GM19452 (cell line): ENCODE data around the gene OCA2.

Experiments used
- ATAC-seq: cut with Tn5 transposase; IDR thresholded peaks from one replicate; pipeline ENCODE4 v1.9.1; 2021; ENCODE audit not compliant: unreplicated experiment

The OCA2 gene

GRCh38 chr15:28082891-28083684 lies 16.0 kb downstream of the OCA2 start:
- no peak for ATAC-seq

DNA sequence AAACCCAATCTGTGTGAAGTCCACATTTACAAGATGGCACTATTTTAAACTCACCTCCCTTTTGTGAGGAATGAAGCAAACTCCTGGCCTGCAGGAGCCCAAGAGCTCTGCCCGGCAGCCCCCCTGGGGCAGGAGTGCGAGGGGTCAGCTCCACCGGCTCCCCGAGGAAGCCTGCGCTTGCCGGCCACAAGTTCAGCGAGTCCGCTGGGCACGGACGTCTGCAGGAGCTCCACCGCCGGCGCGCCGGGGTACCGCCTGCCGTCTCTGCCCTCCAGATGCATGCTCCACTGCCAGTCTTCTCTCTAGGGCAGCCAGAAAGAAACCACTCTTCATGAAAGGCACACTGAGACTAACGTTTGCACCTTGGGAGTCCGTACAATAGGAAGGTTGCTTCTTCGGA lies 17.5 kb downstream of the OCA2 start:
- ATAC-seq, result no peak

GRCh38 chr15:28080386-28080785 lies 18.7 kb downstream of the OCA2 start:
- no peak for ATAC-seq

- ATAC-seq, result no peak
Observed at GRCh38 chr15:28079313-28079969, 19.7 kb downstream of the OCA2 start.

GRCh38 chr15:28078191-28078719 lies 20.9 kb downstream of the OCA2 start:
- ATAC-seq, result no peak

GRCh38 chr15:28075573-28075972 lies 23.5 kb downstream of the OCA2 start:
- ATAC-seq, result no peak

- no peak for ATAC-seq
Observed at GRCh38 chr15:28068930-28069329, 30.2 kb downstream of the OCA2 start.

DNA sequence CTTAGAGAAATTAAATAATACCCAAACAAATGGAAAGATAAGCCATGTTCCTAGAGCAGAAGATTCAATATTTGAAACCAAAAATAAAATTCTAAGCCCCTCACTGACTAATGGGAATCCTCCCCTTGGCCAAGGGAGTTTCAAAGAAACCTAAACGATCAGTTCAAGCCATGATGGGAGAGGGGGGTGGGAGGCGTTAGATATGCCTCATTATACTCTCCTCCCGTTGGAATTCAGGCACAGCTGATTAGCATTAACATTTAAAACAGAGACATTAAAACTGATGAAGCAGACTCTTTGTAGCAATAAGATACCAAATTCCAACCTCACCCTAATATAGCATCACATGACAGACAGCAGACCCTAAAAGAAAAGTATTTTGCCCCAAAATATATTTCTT lies 32.9 kb downstream of the OCA2 start:
- no peak for ATAC-seq

GRCh38 chr15:28060005-28060404 lies 39.1 kb downstream of the OCA2 start:
- ATAC-seq, result no peak

- no peak for ATAC-seq
Observed at GRCh38 chr15:28058082-28058481, 41.0 kb downstream of the OCA2 start.

DNA sequence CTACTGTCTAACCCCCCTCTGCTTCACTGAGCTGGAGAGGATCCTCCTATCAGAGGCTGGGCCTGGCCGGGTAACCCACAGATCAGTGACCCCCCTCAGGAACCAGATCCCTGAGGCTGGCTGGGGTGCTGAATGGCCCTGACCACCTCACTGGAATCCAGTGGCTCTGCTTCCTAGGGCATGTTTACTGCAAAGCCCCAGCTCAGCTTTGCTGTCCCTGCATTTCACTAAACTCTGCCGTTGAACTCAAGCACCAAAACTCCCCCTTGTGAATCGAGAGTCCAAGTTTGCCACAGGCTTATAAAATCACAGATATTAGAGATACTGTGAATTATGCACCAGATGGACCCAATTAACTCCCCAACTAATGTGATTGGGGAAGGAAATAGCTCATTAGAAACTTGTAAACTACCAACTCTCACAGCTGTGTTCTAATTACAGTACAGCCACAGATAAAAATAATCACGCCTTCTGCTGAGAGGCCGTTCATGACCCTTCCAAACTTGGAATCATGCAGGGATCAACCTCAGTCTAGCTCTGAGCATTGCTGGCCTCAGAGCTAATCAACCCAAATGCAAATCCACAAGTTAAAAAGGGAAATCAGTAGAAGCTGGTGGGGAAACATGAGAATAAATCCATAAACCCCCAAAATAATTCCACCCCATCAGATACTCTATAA lies 47.0 kb downstream of the OCA2 start:
- no peak for ATAC-seq

DNA sequence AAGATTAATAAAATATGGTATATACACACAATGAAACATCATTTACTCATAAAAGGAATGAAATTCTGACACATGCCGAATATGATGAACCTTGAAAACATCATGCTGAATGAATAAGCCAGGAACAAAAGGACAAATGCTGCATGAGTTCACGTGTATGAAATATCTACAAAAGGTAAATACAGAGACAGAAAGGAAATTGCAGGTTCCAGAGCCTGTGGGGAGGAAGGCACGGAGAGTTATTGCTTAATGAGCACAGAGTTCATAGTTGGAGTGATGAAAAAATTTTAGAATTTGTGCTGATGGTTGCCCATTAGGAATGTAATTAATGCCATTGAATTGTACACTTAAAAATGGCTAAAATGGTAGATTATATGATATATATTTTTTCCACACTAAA lies 49.5 kb downstream of the OCA2 start:
- ATAC-seq, result no peak

- ATAC-seq, result no peak
Observed at GRCh38 chr15:28047277-28047676, 51.8 kb downstream of the OCA2 start.

DNA sequence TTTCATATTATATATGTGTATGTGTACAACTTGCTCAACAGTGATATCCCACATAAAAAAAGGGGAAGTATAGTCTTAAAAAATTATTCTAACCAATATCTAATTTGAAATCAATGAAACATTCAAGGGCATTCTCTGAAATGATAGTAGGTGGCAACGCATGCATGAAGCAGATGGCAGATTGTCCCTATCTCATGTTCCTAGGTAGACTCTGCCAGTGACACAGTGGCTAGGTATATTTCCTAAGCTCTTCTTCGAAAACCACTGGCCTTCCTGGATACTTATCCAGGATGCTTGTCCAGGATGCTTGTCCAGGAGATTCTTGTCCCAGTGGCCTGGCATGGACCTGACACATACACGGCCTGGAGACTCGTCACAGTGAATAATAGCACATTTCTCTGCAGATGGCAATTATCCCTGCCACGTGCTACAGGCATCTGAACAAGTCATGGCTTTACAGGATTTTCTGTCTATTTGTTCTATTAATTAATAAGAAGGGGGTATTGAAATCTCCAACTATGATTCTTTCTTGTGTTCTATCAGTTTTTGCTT lies 54.9 kb downstream of the OCA2 start:
- ATAC-seq, result no peak

DNA sequence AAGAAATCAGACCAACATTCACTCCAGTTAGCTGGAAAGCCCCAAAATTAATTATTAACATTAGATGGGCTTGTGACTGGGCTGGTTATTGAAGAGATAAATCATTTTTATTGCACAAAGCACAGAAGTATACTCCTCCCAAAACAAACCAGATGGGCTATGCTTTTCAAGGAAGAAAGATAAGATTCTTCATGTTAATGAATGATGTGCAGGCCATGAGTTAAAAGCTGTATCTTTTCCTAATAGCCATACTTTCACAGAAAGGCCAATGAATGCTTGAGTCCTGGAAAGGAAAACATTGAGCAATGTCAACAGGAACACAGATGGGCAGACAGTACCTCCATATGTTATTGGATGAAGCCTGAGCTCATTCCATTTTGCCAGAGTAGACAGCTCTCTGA lies 55.4 kb downstream of the OCA2 start:
- ATAC-seq, result no peak

DNA sequence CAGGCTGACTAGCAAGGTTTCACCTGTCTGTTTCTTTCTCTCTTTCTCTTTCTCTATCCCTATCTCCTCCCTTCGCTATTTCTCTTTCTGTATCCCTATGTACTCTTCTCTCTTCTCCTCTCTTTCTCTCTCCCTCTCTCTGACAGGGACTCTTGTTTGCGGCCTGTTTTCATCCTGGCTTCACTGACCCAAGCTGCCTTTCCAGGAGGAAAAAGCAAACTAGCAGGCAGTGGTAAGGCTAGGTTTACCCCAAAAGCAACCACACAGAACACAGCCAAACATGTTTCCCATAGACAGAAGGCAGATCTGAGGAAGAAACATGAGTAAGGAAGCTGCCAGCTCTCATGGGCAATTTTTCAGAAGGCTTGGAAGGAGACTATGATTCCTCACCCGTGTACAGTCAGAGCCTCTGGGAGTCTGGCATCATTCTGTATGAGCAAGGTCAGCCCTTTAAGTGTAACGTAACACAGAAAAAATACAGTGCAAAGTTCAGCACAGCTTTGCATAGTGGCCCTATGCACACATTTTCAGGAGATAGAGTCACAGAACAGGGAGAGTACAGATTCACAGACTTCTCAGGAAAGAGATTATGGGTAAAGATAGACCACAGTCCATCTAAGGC lies 61.0 kb downstream of the OCA2 start:
- ATAC-seq, result no peak

DNA sequence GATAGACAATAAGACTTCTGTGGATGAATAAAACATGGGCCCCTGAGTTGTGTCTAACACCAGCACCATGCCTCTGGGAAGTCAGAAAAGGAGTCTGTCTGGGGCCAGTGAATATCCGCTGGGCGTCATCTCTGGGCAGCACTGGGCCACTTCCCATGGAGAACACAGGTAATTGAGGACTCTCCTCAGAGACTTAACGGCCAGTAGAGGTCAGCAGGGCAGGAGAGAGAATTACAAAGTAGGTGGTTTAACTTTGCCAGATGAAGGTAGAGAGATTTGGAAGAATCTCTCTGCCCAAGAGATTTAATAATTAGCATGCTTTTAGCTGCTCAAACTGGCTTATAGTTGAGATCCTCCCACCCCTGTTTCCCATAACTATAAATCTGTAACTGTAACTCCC lies 65.7 kb downstream of the OCA2 start:
- no peak for ATAC-seq

DNA sequence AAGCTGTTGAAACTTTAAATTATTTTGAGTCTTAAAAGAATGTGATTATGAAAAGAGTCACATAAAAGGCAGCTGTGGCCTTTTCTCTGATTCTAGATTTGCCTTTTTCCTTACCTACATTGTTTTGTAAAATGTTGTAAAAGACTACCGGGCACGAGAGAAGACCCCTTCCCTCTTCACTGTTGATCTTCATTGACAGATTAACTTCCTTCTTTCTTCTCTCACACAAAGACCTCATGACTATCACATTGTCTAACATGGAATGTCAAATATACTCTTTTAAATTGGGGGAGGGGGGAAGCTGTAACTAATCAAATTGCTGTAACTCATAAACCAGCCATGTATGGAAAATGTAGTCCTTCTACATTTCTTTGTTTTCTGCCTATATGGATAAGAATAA lies 68.3 kb downstream of the OCA2 start:
- no peak for ATAC-seq

DNA sequence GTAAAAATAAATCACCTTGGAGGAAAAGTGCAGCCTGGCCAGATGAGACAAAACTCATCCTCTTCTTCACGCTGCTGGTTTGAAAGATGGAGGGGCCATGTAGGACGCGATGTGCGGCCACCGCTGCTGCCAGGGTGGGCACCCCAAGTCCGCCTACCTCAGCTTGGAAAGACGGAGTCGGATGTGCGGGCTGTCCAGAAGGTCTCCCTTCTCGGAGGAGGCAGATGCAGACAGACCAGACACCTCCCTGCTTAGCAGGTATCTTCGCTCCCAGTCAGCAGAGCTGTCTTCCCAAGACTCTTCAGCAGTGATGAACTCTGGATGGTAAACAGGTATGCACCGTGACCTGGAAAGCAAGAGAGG lies 71.4 kb downstream of the OCA2 start:
- ATAC-seq, result no peak

- no peak for ATAC-seq
Observed at GRCh38 chr15:28026764-28027713, 72.1 kb downstream of the OCA2 start.
